Activated CD8-positive, alpha-beta memory T cell treated with anti-CD3 and anti-CD28 coated beads, Interleukin-2, amount 50 U/mL, for 1 hour (primary cell): ENCODE results near the gene HCLS1.
"Not testable (repeated sequence)": the region's sequence is repeated elsewhere in the genome, so short reads cannot be mapped to it uniquely, and the experiment has no call there.

Experiments
- DNase-seq: peaks from one replicate; pipeline ENCODE4 v3.0.0-alpha.2; 2020; ENCODE audit errors: extremely low read depth

The HCLS1 gene, protein sequence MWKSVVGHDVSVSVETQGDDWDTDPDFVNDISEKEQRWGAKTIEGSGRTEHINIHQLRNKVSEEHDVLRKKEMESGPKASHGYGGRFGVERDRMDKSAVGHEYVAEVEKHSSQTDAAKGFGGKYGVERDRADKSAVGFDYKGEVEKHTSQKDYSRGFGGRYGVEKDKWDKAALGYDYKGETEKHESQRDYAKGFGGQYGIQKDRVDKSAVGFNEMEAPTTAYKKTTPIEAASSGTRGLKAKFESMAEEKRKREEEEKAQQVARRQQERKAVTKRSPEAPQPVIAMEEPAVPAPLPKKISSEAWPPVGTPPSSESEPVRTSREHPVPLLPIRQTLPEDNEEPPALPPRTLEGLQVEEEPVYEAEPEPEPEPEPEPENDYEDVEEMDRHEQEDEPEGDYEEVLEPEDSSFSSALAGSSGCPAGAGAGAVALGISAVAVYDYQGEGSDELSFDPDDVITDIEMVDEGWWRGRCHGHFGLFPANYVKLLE

DNA sequence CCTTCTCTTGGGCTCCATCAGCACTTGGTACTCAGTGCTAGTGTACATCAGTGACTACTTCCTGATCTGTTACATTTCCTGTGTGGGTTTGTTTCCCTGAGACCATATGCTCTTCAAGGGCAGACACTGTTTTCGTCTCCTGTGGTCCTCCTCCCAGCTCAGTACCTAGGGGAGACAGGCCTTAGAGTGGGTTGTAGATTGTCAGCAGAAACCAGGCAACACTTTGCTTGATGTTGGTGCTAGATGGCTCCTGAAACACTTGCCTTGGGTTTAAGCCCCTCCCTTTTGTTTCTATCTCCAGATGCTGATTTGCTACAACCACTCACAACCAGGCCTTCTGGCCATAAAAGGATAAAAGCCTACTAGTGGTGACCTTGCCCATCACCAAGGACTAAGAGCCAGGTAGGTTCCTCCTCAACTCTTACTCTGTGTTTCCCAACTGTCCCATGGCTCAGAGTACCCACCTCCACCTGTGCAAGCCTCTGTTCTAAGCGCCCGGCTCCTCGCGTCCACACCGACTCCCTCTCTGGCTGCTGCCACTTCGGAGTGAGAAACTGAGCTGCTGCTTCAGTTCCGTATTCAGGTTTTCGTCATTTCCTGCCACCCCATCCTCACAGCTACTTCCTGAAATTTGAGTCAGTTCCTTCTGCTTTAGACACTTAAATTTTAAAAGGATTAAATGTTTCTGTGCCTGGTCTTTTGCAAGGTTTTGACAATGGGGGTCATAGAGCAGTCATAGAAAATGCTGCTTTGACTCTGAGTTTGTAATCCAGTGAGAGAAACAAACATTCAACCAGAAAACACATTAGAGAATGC is at the start of gene HCLS1:
Gene HCLS1 (minus strand): TSS at position 548 of the 816 bp plus-strand sequence. CDS start 2,556 bp downstream, outside the sequence.
- DNase-seq, result peak; percentile 16

DNA sequence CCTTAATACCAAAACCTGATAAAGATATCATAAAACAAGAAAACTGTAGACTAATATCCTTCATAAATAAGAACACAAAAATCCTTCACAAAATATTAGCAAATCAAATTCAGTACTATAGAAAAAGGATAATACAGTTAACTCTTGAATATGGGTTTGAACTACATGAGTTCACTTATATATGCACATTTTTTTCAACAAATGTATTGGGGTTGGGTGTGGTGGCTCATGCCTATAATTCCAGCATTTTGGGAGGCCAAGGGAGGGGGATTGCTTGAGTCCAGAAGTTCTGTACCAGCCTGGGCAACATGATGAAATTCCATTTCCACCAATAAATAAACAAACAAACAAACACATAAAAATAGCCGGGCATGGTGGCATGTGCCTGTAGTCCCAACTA is 49.6 kb upstream of the HCLS1 start:
- DNase-seq, result no peak

DNA sequence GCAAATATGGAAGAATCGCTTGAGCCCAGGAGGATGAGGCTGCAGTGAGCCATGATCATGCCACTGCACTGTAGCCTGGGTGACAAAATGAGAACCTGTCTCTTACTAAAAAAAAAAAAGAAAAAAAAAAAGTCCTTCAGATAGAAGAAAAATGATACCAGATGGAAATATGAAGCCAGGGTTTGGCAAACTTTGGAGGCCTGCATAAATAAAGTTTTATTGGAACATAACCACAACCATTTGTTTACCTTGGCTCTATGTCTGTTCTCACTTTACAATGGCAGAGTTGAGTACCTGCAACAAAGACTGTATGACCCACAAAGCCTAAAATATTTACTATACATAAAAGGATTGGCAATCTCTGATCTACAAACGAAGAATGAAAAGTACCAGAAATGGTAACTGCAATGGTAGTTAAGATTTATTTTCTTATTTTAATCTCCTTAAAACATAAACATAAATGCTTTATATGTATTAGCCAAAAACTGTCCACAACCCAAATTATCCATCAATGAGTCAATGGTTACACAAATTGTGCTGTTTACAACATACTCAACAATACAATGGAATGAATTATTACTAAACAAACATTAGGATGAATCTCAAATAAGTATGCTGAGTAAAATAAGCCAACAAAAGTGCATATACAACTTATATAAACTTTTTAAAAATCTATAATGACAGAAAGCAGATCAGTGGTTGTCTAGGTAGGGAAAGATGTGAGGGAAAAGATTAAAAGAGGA is 47.0 kb upstream of the HCLS1 start:
- no peak for DNase-seq

DNA sequence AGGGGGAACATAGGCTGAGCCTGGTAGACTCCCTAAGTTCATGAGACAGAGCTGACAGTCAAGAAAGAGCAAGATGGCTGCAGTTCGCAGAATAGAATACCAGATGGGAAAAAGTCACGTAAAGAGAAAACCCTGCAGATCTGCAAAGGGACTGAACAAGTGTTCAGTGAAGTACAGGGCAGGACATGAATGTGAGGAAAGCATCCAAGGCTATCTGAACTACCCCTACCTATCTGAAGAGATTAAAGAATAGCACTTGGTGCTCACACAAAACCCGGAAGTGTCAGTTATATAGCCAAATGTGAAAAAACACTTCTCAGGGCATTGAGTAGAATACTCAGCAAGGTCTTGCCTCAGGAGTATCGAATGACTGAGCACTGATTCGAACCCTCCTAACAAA is 44.8 kb upstream of the HCLS1 start:
- no peak for DNase-seq

DNA sequence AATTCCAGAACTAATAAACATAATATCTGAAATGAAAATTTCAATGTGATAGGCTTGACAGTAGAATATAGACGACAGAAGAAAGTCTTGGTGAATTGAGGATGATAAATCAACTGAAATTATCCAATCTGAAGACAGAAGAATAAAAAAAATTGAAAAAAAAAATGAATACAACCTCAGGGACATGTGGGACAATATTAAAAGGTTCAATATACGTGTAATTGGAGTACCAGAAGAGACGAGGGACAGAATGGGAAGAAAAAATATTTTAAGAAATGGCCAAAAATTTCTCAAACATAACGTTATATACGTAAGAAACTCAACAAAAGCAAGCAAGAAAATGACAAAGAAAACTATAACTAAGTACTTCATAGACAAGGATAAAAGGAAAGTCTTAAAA is 43.3 kb upstream of the HCLS1 start:
- DNase-seq, result no peak

DNA sequence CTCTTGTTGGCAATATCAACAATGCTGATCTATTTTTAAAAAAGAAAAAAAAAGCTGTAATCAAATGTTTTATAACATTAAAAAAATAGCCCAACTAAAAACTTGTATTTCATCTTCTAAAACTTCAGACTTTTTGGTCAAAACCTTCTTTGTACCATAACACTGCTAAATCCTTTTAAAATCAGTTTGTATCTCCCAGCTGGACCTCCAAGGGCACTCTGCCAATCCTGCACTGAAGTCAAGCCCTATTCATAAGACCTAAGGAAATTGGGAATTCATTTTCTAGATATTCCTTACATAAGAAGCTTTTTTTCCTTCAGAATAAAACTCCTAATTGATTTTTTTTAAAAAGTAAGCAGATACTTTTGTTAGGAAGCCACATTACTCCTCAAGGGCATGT is 38.2 kb upstream of the HCLS1 start:
- no peak for DNase-seq

DNA sequence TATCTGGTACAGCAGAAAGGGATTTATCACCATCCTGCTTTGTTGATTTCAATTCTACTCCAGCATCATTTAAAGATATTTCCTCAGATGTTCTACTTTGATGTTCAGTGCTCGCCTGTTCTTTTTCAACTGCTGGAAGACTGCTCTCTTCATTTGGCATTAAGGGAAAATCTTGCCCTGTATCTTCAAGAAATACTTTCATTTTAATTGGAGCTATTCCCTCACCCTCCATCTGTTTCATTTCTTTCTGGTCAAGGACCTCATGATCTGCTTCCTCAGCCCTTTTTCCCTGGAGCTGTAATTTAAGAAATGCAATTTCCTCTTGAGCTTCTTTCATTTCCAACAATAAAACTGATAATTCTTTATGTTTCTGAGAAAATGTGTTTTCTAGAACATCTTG is 37.8 kb upstream of the HCLS1 start:
- no peak for DNase-seq

DNA sequence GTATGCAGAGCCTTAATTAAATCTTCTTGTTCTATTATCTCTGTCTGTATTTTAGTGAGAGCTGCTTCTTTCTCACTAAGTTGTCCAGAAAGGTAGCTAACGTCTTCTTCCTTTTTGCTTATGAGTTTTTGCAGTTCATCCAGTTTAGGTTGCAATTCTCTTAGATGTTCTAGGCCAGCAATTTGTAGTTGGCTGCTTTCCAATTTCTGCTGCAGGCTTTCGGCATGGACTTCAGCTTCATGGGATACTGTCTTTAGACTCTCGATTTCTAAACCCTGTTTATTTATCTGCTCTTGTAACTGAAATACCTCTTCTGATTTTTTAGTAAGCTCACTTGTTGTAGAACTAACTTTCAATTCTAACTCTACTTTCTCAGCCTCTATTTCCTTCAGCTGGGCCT is 35.5 kb upstream of the HCLS1 start:
- DNase-seq, result no peak

DNA sequence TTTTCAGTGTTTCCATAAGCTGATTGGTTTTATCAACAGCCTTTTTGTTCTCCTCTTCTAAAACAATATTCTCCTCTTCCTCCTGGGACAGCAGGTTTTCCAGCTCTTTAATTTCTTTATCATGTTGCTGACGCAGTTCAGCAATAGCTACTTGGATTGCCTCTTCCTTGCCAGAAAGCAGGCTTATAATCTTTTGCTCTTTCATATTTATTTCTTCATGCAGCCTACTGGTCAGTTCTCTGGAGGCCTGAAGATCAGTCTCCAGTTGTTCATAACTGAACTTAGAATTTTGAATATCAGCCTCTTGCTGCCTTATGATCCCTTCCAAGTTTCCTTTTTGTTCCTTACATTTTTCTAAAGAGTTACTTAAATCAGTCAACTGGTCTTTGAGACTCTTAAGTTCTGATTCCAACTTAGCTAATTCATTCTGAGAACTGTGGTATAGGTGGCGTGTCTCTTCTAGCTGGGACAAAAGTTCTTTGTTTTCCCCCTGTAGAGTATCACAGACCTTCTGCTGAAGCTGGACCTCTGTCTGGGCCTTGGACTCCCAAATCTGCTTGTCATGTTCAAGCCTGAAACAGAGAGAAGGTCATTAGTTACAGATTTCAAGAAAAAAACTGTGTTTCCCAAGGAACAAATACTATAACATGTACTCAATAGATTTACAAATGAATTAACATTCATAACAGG is 31.5 kb upstream of the HCLS1 start:
- no peak for DNase-seq

DNA sequence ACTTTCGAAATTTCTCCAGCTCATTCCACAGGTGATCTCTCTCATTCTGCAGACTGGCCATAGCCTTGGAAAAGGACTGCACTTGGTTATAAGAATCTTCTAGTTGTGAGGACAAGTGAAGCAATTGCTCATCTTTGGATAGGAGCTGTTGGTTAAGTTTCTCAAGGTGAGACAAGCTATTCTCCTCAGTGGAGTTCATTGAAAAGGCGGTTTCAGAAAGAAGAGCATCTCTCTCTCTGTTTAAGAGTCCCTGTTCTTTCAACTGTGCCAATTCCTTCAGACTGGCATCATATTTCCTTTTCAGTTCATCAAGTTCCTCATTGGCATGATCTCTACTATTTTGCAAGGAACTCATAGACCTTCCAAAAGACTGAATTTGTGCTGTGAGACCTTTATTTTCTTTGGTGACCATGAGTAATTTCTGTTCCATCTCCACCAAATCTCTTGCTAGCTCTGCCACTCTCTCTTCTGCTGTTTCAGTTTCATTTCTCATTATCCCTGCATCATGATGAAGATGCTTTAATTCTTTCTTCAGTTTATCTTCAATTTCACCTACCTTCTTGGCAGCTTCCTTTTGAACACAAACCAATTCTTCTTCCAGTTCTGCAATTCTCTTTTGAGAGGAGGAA is 30.2 kb upstream of the HCLS1 start:
- DNase-seq, result no peak

DNA sequence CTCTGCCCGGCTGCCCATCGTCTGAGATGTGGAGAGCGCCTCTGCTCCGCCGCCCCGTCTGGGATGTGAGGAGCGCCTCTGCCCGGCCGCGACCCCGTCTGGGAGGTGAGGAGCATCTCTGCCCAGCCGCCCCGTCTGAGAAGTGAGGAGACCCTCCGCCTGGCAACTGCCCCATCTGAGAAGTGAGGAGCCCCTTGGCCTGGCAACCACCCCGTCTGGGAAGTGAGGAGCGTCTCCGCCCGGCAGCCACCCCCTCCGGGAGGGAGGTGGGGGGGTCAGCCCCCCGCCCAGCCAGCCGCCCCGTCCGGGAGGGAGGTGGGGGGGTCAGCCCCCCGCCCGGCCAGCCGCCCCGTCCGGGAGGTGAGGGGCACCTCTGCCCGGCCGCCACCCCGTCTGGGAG is 28.0 kb upstream of the HCLS1 start:
- not testable (repeated sequence) for DNase-seq

DNA sequence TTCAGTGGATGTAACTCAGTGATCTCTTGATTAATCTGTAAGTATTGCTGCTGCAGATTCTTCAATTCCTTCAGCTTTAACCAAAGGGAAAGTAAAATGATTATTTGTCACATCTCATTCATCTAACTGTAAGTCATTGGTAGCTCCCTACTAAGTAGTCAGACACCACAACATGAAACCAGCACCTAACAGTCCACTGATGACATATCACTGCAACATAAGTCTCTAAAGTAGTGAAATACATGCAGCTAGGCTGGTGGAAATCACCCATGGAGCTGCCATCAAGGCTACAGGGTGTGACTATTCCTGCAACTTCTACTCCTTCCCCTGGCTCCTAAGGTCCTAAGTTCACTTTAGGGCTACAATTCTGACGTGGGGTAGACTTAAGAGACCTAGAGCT is 21.1 kb upstream of the HCLS1 start:
- DNase-seq, result no peak

DNA sequence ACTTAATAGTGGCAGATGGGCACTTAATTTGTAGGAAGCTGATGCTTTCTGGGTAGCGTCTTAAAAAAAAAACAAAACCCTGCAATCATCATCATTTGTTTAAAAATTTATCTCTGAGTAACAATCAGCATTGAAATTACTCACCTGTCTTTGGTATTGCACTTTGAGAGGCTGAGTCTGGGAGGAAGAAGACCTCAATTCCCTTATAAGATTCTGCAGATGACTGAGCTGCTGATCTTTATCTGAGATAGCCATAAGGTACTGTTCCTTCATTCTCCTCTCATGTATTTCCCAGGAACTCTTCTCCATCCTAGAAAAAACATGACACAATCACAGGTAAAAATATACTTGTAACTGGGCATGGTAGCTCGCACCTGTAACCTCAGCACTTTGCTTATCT is 16.4 kb upstream of the HCLS1 start:
- no peak for DNase-seq

DNA sequence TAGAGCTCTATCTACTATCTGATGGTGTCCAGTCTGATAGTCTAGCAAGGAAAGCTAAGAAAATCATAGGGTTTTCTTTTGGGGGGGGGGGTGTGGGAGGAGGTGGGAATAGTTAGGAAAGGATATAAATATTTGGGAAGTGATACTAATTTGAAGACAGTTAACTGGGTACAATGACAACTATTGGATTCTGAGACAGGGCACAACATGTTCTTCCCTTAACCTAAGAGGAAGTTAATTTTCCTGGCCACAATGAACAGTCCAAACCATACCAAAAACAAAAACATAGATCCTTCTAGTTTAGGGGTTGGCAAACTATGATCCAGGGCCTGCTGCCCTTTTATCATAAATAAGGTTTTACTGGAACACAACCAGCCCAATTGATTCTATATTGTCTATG is 10.0 kb upstream of the HCLS1 start:
- DNase-seq, result no peak

DNA sequence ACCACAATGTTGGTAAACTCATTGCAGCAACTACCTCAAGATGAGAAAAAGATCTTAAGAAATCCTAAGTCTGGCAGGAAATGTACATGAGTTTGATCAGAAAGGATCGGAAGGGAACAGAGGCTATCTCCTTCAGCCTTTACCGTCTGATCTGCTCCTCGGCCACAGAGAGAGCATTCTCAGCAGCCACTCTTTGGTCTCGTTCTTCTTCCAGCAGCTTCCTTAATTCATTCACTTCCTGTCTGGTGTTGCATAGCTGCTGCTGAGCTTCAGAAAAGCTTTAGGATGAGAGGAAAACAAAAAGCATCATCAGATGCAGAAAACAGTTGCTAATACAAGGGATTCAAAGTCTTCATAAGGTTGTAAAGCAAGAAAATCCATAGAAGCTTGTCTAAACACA is 6.6 kb upstream of the HCLS1 start:
- DNase-seq, result no peak

DNA sequence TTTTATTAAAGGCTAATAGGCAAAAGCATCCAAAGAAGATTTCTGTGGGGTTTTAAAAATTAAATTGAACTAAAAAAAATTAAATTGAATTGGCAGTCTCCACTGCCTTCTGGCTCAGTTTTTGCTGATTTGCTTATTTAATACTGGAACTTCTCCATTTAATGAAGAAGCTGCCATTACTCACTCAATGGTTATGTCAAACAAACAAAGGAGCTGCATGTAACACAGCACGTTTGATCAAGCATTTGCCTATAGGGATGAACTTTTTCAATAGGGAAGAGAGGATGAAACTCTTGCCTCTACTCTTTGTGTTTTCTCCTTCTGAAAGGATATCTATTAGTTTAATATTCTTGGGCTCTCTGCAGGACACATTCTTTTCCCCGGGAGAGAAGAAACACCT is 4.8 kb upstream of the HCLS1 start:
- no peak for DNase-seq

DNA sequence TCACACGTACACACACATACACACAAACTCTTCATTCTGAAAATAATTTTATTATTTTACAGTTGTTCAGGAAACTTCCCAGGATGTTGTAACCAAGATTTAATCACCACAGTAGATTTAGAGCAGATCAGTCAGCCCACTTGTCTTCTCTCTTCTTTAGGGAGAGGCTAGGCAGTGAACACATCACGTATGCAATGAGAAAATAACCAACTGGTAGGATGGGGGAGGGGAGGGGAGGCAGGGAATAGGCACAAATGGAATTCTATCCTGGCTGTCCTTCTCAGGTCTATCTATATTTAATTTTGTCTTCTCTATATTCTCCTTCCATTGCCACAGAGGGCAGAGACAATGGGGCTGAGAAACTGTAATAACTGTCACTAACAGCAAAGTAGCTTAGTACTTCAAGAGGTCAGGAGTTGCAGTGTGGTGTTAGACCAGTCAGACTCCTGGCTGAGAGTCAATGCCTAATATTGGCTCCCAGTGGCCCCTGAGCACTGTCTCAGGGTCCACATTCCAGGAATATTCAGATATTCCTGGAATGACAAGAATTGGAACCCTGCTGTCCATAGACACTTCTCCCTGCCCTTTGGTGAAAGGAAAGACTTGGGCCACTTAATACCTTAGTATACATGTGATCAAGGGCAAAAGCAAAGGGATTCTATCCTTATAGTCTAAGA is 2.6 kb upstream of the HCLS1 start:
- DNase-seq, result no peak

DNA sequence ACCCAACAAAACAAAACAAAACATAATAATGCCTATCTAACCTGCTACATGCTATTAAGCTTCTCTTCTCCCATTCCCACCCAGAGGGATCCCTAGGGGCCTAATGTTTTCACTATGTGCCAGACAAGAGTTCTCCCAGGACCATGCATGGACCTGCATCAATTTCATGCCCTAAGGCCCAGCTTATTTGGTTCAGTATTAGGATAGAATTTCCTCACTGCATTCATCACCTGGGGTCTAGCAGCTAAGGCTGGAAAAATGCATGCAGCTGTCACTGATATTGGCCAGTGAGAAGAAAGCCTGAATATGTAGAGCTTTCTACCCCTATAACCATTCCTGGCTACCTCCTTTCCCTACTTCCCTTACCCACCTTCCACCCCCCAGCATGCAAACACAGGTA is 2.0 kb upstream of the HCLS1 start:
- no peak for DNase-seq

DNA sequence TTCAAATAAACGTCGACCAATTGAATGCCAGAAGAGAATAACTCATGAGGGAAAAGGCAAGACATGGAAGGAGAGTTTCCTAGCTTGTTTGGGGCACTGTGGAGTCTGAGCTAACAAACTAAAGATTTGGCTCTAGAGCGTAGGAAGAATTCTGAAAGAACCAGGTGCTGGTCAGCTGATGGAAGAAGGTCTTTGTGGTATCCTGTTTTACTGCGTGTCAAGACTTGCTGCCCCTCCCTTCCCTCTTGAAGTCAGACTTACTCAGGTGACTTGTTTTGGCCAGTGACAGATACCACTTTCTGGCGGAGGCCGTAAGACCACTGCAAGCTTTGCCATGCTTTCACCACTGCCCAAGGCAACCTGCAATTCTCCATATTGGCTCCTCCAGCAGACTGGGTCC is 673 bp upstream of the HCLS1 start:
- no peak for DNase-seq

DNA sequence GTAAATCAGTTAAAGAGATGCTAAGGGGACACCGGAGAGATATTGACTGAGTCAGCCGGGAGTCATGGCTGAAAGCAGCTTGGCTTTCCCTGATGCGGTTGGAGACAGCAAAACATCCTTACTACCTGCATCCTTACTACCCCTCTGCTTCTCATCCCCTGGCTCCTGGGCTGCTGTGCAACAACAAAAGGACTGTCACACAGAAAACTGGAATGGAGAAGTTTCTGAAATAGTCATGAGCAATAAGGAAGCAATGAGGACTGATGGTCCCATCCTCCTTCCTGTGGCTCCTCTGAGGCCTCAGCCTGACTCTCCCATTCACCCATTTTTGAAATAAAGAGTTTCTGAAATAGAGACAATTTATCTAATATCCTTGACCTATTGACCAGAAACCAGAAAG is 1.1 kb downstream of the HCLS1 start:
- no peak for DNase-seq
